GM18873 (cell line): ENCODE data around the gene TAOK3.
"Not testable (repeated sequence)": the region's sequence is repeated elsewhere in the genome, so short reads cannot be mapped to it uniquely, and the experiment has no call there.

ENCODE experiments used
- ATAC-seq: cut with Tn5 transposase; IDR thresholded peaks from one replicate; pipeline ENCODE4 v1.9.1; 2021; ENCODE audit warnings: mild to moderate bottlenecking, moderate library complexity, moderate number of reproducible peaks; ENCODE audit not compliant: unreplicated experiment, low FRiP score

The TAOK3 gene

DNA sequence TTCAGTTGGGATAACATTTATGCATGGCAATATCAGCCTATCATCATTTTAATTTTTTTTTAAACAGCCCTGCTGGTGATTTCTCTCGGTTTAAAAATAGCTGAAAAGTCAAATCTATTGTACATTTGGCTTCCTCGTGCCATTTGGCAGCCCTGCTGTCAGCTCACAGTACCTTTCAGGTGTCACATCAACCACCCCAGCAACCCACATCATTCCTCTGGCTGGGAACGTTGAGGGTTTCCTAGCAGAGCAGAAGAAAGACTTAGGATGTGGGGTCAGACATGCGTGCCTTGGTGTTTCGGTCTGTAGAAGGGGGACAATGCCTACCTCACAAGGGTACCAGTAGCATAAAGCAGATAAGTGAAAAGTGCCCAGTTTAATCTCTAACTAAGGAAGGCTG, 221.0 kb downstream of the TAOK3 start:
- no peak for ATAC-seq

GRCh38 chr12:118150625-118151024, 222.1 kb downstream of the TAOK3 start:
- no peak for ATAC-seq

- no peak for ATAC-seq
These were observed 224.4 kb downstream of the TAOK3 start for GRCh38 chr12:118148287-118148686.

GRCh38 chr12:118145798-118146156, 226.9 kb downstream of the TAOK3 start:
- ATAC-seq, result no peak

- no peak for ATAC-seq
These were observed 227.5 kb downstream of the TAOK3 start for GRCh38 chr12:118145113-118145797.

DNA sequence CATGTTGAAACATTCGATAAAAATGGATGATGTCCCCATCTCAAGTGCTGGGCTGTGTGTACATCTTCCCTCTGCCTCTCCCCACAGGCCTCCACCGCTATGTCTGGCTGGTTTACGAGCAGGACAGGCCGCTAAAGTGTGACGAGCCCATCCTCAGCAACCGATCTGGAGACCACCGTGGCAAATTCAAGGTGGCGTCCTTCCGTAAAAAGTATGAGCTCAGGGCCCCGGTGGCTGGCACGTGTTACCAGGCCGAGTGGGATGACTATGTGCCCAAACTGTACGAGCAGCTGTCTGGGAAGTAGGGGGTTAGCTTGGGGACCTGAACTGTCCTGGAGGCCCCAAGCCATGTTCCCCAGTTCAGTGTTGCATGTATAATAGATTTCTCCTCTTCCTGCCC, 228.2 kb downstream of the TAOK3 start:
- ATAC-seq, result no peak

DNA sequence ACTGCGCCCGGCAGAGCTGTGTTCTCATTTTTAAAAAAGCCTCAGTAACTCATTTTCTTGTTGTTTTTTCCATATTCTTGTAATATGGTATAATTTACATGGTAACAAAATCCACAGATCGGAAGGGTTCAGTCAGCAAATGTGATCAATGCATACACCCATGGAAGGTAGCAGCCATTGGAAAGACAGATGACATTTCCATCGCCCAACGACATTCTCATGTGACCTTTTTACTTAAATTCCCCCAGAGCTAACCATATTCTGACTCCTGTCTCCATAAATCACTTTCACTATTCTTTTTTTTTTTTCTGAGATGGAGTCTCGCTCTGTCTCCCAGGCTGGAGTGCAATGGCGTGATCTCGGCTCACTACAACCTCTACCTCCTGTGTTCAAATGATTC, 231.9 kb downstream of the TAOK3 start:
- no peak for ATAC-seq

- no peak for ATAC-seq
These were observed 235.5 kb downstream of the TAOK3 start for GRCh38 chr12:118137148-118137678.

DNA sequence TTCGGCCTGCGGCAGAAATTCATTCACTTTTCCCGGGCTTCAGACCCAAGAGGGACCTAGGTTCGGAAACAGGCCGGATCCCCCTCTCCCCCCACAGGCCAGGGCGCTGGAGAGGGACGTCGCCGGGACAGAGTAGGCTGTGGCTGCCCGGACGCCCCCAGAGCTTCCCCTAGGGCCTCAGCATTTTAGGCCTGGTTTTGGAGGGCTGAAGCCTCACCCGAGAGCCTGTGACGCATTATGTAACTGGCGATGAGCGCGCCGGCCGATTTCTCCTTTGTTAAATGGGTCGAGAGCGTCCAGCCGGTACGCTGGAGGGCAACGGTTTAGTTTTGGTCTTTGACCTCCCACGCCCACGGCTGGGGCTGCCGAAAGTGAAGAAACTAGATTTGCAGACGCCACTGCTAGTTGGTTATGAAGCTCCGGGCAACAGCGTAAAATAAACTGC, 236.1 kb downstream of the TAOK3 start:
- peak; percentile 24 for ATAC-seq

DNA sequence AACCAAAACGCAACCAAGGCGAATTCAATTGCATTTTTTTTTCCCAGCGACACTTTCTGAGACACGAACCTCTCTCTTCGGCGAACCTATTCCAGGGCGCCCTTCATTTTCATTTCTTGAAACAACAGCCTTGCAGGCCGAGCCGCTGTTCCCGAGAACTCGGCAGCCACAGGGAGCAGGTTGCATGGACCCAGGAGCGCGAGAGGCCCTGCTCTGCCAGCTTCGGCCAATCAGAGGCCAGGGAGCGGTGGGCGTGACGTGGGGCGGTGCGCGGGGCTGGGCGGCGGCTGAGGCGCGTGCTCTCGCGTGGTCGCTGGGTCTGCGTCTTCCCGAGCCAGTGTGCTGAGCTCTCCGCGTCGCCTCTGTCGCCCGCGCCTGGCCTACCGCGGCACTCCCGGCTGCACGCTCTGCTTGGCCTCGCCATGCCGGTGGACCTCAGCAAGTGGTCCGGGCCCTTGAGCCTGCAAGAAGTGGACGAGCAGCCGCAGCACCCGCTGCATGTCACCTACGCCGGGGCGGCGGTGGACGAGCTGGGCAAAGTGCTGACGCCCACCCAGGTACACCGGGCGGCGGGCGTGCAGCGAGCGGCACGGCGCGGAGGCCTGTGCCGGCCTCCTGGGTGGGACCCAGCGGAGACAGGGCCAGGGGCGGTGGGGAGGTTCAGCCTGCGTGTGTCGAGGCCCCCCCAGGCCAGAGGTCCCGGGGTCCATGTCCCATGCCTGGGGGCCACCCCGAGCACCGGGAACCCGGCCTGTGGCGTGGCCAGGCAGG, 236.7 kb downstream of the TAOK3 start, which contains the start of gene PEBP1:
PEBP1 (plus strand) TSS at position 337 of the 771 bp plus-strand sequence; CDS start at position 423, 86 bp downstream.
- ATAC-seq, result peak; percentile 92

DNA sequence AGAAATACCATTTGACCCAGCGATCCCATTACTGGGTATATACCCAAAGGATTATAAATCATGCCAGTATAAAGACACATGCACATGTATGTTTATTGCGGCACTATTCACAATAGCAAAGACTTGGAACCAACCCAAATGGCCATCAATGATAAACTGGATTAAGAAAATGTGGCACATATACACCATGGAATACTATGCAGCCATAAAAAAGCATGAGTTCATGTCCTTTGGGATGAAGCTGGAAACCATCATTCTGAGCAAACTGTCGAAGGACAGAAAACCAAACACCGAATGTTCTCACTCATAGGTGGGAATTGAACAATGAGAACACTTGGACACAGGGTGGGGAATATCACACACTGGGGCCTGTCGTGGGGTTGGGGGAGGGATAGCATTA, 243.3 kb downstream of the TAOK3 start:
- ATAC-seq, result not testable (repeated sequence)

- no peak for ATAC-seq
These were observed 244.8 kb downstream of the TAOK3 start for GRCh38 chr12:118127867-118128266.

DNA sequence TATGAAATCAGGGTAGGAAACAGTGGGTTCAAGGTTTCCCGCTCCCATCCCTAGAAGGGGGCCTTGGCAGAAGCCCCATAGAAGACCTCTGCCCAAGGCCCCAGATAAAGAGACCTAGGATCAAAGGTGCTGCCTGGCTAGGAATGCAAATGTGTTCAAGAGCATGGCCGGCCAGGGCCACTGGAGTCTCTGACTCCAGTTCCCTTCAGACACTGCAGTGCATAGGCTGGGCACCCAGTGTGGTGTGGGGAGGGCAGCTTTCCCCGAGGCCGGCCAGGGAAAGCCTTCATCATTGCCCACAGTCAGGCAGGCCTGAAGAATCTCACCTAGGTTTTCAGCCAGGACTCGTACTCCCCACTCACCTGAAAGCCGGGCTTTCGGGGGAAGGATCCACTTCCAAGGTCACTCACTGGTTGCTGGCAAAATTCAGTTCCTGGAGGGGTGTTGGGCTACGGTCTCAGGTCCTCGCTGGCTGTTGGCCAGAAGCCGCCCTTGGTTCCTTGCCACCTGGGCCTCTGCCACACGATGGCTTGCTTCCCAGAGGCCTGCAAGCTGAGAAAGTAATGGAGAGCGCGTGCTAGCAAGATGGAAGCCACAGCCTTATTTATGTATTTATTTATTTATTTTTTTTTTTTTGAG, 246.5 kb downstream of the TAOK3 start:
- no peak for ATAC-seq

GRCh38 chr12:118125743-118126118, 247.0 kb downstream of the TAOK3 start:
- ATAC-seq, result no peak

GRCh38 chr12:118124333-118124874, 248.3 kb downstream of the TAOK3 start:
- no peak for ATAC-seq

- ATAC-seq, result no peak
These were observed 250.4 kb downstream of the TAOK3 start for GRCh38 chr12:118122264-118122663.

DNA sequence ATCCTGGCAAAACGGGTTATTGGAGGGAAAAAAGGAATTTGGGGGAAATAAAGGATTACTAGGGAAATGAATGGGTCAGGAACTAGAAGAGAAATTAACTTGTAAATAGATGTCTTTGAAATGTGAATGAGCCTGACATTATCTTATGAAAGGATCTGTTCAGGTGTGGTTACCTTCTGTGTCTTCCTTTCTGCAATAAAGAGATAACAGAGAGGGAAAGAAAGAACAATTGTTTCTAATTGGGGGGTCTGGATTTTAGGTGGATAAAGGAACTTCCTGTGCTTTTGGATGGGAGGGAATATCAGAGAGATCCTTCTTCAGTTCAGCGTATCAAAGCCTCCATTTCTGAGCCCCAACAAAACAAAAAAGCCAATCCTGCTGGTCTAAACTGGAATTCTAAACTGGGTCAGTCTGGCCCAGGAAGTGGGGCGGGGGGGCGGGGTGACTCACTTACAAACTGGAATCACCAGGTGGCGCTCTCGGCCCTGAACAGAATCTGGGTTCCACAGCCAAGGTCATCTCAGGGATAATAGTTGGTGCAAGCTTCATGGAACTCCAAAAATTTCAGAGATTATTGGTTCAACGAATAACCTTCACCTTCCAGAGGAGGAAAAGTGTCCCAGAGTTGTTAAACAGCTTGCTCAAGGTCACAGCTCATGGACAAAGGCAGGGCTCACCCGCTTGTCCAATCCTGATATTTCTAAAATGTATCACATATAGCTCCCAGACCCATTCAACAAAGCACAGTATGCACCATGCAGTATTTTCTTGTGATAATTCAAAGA, 251.9 kb downstream of the TAOK3 start:
- no peak for ATAC-seq

GRCh38 chr12:118119449-118119879, 253.2 kb downstream of the TAOK3 start:
- ATAC-seq, result no peak

DNA sequence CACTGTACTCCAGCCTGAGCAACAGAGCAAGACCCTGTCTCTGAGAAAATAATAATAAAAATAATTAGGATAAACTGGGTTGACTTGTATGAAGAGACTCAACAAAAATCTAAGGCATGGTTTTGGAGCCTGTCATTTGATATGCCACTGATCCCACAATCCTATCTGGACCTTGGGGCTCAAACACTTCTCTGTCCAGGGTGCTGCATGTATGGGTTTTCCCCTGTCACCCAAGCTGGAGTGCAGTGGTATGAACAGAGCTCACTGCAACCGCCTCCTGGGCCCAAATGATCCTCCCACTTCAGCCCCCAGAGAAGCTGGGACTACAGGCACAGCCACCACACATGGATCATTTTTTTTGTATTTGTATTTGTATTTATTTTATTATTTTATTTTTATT, 263.6 kb downstream of the TAOK3 start:
- no peak for ATAC-seq

DNA sequence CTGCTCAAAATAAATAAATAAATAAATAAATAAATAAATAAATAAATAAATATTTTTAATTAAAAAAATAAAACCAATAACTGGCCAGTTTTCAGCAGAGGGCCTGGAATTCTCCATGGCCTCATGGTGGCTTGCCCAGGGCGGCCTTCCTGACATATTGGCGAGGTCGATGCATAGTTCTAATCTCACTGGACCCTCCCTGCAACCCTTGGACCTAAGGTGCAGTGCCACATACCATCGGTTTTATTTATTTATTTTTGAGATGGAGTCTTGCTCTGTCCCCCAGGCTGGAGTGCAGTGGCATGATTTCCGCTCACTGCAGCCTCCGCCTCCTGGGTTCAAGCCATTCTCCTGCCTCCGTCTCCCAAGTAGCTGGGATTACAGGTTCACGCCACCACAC, 265.0 kb downstream of the TAOK3 start:
- ATAC-seq, result no peak
